Mucosa of descending colon (tissue), 3 donors: ENCODE data around the gene MYOM1. TPM values are rescaled to one million over a fixed set of nuclear protein-coding genes. Genes with fewer than 3 reads are reported as not detected.
A peak's percentile ranks its signal among the peaks of the same experiment; 100 is the strongest.

Source experiments
- ATAC-seq: fragments of 200-7000 bp; cut with Tn5 transposase; one replicate; pipeline ENCODE4 v1.9.1; 2020; ENCODE audit warnings: mild to moderate bottlenecking, moderate library complexity
- DNase-seq, 3 donors: peaks; one replicate each; pipeline ENCODE4 v3.0.0-alpha.2; 2020
- H3K36me3 ChIP-seq: fragments of 200-600 bp; one replicate; pipeline ENCODE4 v1.8.0; 2021; ENCODE audit warnings: low read depth, mild to moderate bottlenecking
- H3K4me1 ChIP-seq: fragments of 200-600 bp; one replicate; pipeline ENCODE4 v1.8.0; 2021; ENCODE audit warnings: low read depth, mild to moderate bottlenecking
- H3K4me3 ChIP-seq: fragments of 200-600 bp; one replicate; pipeline ENCODE4 v1.8.0; 2021; ENCODE audit warnings: mild to moderate bottlenecking
- H3K9me3 ChIP-seq: fragments of 200-600 bp; one replicate; pipeline ENCODE4 v1.8.0; 2021; ENCODE audit warnings: mild to moderate bottlenecking
- intact Hi-C, 2 donors: fragments of 100-400 bp; cut with DNase I in 1 of 2; cut with micrococcal nuclease in 1 of 2; formaldehyde crosslinking; loops; one replicate each; pipeline versions ENCODE4 v1.11.0 to v1.11.1; 2022; cut with DNase I, micrococcal nuclease
- total RNA-seq, 3 donors: library from RNA; stranded (reverse); fragmentation: NEBNext Ultra II Directional in 2 of 3; extraction: Animal tissue kit (Norgen Biotek cat#: 25700) in 2 of 3; gene quantifications; one replicate each; pipeline versions ENCODE4 v1.2.1 to v1.2.4, GENCODE V29; 2021 to 2023
- TF ChIP-seq, protein P1 (sequence below): fragments of 200-600 bp; IDR thresholded peaks from one replicate; pipeline ENCODE4 v1.8.0; 2022; ENCODE audit warnings: antibody characterized with exemption, mild to moderate bottlenecking
- donor health status: DM: no; HTN: no; CAD: no; lungs with moderate emphysema.
- donor health status: DM: no; HTN: no; CAD: no.
- donor health status: DM: no; HTN: yes; CAD: no.

Gene MYOM1
- total RNA-seq, 3 donors from 2014 or later = 5.5 to 22.2 (median 16.3) TPM

DNA sequence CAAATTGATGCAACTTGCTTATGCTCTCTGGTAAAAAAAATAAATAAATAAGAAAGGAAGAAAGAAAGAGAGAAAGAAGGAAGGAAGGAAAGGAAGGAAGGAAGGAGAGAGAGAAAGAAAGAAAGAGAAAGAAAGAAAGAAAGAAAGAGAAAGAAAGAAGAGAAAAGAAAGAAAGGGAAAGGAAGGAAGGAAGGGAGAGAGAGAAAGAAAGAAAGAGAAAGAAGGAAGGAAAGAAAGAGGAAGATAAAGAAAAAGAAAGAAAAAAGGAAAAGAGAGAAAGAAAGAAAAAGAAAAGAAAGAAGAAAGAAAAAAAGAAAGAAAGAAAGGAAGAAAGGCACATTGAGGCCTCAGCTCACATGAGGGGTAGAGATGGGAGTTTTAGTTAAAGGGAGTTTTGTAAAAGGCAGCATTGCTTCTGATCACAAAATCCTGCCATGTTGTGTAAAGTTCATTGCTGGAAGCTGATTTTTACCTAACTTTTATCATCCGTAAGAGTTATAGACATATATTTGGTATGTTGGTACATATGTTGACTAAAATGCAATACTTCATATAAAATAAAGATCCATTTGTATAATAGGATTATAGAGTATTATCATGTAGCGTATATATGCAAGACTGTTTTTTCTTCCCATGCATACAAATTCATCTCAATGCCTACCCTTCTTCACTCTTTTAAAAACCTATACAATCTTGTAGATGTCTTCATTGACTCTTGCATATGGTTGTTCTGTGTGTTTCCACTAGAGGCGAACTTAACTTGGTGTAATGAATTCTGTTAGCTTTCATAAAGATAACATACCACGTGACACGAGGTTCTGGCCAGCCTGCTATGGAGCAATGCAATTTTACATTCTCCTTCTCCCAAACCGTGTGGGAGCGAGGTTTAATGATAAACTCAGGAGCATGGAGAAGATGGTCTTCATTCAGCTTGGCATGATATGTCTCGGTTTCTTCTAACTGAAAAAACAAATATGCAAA is 32.8 kb downstream of the MYOM1 start:
- H3K9me3 ChIP-seq = no peaks in the 10 kb centered on the region
- no peaks in the 10 kb centered on the region for H3K4me1 ChIP-seq
- TF ChIP-seq, protein P1, sequence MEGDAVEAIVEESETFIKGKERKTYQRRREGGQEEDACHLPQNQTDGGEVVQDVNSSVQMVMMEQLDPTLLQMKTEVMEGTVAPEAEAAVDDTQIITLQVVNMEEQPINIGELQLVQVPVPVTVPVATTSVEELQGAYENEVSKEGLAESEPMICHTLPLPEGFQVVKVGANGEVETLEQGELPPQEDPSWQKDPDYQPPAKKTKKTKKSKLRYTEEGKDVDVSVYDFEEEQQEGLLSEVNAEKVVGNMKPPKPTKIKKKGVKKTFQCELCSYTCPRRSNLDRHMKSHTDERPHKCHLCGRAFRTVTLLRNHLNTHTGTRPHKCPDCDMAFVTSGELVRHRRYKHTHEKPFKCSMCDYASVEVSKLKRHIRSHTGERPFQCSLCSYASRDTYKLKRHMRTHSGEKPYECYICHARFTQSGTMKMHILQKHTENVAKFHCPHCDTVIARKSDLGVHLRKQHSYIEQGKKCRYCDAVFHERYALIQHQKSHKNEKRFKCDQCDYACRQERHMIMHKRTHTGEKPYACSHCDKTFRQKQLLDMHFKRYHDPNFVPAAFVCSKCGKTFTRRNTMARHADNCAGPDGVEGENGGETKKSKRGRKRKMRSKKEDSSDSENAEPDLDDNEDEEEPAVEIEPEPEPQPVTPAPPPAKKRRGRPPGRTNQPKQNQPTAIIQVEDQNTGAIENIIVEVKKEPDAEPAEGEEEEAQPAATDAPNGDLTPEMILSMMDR = no peak
- intact Hi-C loops = no loop called here
- ATAC-seq (peak; percentile 87), DNase-seq (peak in 1 of 3 donors; percentile 24)
- no peaks in the 10 kb centered on the region for H3K36me3 ChIP-seq
- H3K4me3 ChIP-seq = no peak overlapping the region

- H3K9me3 ChIP-seq = no peaks in the 10 kb centered on the region
- no peak overlapping the region for H3K4me3 ChIP-seq
- ATAC-seq (no peak), DNase-seq (no peak)
- TF ChIP-seq, protein P1 = no peak
- H3K4me1 ChIP-seq = no peaks in the 10 kb centered on the region
- H3K36me3 ChIP-seq = no peaks in the 10 kb centered on the region
- intact Hi-C loops = no loop called here
These were observed 35.3 kb downstream of the MYOM1 start for GRCh38 chr18:3184275-3184963.

- ATAC-seq (no peak), DNase-seq (no peak)
- no peaks in the 10 kb centered on the region for H3K36me3 ChIP-seq
- TF ChIP-seq, protein P1 = no peak
- no peak overlapping the region for H3K4me3 ChIP-seq
- H3K9me3 ChIP-seq = no peaks in the 10 kb centered on the region
- intact Hi-C loops = no loop called here
- H3K4me1 ChIP-seq = no peaks in the 10 kb centered on the region
These were observed 36.6 kb downstream of the MYOM1 start for GRCh38 chr18:3183103-3183717.

DNA sequence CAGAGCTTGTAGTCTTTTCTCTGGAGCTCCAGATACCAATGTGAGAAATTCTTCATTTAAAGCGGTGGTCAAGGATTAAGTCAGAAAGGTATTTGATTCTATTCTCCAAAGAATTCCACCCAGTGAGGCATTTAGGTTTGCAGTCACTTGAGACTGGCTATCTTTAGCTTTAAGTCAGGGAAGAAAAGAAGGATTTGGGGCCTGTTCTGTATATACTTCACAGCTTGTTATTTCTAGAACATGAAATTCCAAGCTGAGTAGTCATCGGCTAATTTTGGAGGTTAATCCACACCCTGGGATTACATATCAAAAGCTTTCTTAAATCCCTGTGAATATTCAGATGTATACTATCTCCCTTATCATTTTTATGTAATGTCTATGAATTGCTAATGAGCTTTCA is 39.4 kb downstream of the MYOM1 start:
- Histone ChIP-seq H3K9me3 (no peaks in the 10 kb centered on the region), H3K4me3 (no peak overlapping the region), H3K4me1 (no peaks in the 10 kb centered on the region), H3K36me3 (no peaks in the 10 kb centered on the region)
- TF ChIP-seq, protein P1 = no peak
- intact Hi-C loops = no loop called here
- DNase-seq (no peak), ATAC-seq (no peak)

- no peaks in the 10 kb centered on the region for H3K9me3 ChIP-seq
- no peak overlapping the region for H3K4me3 ChIP-seq
- intact Hi-C loops = no loop called here
- DNase-seq (no peak), ATAC-seq (peak; percentile 25)
- TF ChIP-seq, protein P1 = no peak
- H3K36me3 ChIP-seq = no peaks in the 10 kb centered on the region
- H3K4me1 ChIP-seq = no peaks in the 10 kb centered on the region
These were observed 40.2 kb downstream of the MYOM1 start for GRCh38 chr18:3179430-3180089.
